ENCODE measurements around the gene ENDOV. TPM values are rescaled to one million over a fixed set of nuclear protein-coding genes. Genes with fewer than 3 reads are reported as not detected.

Gene ENDOV
- total and polyA plus RNA-seq, 11 donors = 4.2 to 16.2 (median 9.4) TPM

DNA sequence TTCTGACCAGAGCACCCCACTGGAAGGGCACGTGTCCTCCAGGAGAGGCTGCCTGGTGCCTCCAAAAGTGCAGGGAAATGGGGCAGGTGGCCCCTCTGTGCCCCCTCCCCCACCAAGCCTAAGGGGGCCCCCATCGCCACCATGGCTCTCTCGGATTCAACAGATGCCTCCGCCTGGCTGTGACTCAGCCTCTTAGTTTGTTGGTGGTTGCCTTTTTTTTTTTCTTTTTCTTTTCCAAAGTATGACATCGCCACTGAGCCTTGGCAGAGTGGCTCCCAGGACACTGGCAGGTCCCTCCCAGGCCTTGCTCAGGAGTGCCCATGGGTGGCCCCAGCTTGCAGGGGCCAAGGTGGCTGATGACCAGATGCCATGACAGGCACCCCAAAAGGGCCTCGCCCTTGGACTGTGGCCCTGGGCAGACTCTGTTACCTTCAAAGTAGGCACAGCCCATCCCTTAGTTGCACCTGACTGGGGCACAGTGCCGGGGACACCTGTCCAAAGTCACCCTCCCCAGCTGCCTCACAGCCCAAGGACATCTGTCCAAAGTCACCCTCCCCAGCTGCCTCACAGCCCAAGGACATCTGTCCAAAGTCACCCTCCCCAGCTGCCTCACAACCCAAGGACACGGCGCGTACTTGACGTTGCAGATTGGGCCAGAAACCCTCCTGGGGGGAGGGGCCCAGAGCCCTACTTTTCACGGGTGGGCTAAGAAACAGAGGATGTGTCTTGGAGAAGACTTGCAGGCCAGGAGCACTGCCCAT lies 31.9 kb downstream of the ENDOV start:
- DNase-seq (no peak), ATAC-seq (no peak)
- Histone ChIP-seq H3K27me3 (peaks cover 0 to 4% (median 0%) of the 10 kb centered on the region in 9 donors), H3K36me3 (no peaks in the 10 kb centered on the region), H3K27ac (no peak overlapping the region), H3K4me3 (no peak overlapping the region), H3K4me1 (no peaks in the 10 kb centered on the region), H3K9me3 (no peaks in the 10 kb centered on the region)
- 73 to 90% (median 78%) methylated on average over 11 to 12 of the region's 12 CpGs for WGBS, 4 donors
- intact Hi-C loops (cut with DNase I) = no loop called here
- TF ChIP-seq, protein P1, sequence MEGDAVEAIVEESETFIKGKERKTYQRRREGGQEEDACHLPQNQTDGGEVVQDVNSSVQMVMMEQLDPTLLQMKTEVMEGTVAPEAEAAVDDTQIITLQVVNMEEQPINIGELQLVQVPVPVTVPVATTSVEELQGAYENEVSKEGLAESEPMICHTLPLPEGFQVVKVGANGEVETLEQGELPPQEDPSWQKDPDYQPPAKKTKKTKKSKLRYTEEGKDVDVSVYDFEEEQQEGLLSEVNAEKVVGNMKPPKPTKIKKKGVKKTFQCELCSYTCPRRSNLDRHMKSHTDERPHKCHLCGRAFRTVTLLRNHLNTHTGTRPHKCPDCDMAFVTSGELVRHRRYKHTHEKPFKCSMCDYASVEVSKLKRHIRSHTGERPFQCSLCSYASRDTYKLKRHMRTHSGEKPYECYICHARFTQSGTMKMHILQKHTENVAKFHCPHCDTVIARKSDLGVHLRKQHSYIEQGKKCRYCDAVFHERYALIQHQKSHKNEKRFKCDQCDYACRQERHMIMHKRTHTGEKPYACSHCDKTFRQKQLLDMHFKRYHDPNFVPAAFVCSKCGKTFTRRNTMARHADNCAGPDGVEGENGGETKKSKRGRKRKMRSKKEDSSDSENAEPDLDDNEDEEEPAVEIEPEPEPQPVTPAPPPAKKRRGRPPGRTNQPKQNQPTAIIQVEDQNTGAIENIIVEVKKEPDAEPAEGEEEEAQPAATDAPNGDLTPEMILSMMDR (IDR thresholded peaks at IDR 0.05) = no peak
- no peak for TF ChIP-seq POLR2A (IDR thresholded peaks at IDR 0.05)

DNA sequence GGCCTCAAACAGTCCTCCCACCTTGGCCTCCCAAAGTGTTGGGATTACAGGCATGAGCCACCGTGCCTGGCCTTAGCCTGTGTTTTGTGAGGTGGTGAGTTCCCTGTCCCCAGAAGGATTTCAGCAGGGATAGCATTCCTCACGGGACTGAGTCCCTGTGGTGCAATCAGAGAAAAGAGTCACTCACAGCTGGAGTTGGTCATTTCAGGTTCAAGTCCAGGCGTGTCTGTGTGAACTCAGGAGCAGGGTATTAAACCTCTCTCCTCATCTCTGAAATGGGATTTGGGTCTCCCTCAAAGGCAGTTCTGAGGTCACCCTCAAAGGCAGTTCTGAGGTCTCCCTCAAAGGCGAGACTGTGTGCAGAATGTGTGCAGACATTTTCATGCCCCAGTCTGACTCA lies 32.8 kb downstream of the ENDOV start:
- Histone ChIP-seq H3K27me3 (peaks cover 0 to 4% (median 0%) of the 10 kb centered on the region in 9 donors), H3K36me3 (no peaks in the 10 kb centered on the region), H3K9me3 (no peaks in the 10 kb centered on the region), H3K4me3 (no peak overlapping the region), H3K4me1 (no peaks in the 10 kb centered on the region), H3K27ac (no peak overlapping the region)
- intact Hi-C loops (cut with DNase I) = no loop called here
- ATAC-seq = no peak
- TF ChIP-seq POLR2A (IDR thresholded peaks at IDR 0.05) = no peak
- TF ChIP-seq, protein P1 (IDR thresholded peaks at IDR 0.05) = no peak
- 79 to 87% (median 84%) methylated on average over 4 of the region's 4 CpGs for WGBS, 4 donors
- no peak for DNase-seq

DNA sequence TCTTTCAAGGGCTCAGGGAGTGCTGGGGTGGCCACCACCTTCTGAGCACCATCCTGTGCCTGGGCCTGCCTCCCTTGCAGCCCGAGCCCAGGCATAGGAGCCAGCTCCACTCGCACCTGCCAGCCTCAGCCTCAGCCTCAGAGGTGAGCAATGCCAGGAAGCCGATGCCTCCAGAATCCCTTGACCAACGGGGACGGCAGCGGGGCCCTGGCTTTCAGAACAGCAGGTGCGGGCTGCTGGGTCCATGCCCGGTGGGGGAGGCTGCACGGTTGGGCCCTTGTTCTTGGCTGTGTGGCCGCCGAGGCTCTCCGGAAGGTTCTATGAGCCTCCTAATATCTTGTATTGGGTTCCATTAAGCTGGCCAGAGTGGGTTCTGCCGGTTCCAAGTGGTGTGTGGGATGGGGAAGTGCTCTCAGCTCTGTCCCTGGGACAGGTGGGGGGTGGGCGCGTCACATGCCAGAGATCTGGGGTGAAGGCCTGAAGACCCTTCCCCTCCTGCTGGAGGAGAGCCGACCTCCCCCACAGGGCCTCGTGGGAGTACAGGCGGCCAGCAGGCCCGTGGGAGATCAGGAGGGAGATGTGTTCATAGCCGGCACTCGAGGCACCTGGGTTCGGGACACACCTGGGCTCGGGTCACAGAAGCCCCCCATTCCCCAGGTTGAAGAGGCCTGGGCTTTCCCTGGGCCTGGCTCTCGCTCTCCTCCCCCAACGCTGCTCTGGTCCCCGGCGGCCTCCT lies 34.4 kb downstream of the ENDOV start:
- no peak for ATAC-seq
- intact Hi-C loops (cut with DNase I) = no loop called here
- TF ChIP-seq POLR2A (IDR thresholded peaks at IDR 0.05) = no peak
- TF ChIP-seq, protein P1 (IDR thresholded peaks at IDR 0.05) = no peak
- Histone ChIP-seq H3K27me3 (no peaks in the 10 kb centered on the region), H3K4me3 (no peak overlapping the region), H3K9me3 (no peaks in the 10 kb centered on the region), H3K36me3 (no peaks in the 10 kb centered on the region), H3K27ac (peak overlapping the region in 1 of 12 donors; percentile 58), H3K4me1 (peaks cover 0 to 12% (median 6%) of the 10 kb centered on the region in 12 donors)
- no peak for DNase-seq
- 77 to 88% (median 80%) methylated on average over 19 to 27 of the region's 27 CpGs for WGBS, 4 donors

DNA sequence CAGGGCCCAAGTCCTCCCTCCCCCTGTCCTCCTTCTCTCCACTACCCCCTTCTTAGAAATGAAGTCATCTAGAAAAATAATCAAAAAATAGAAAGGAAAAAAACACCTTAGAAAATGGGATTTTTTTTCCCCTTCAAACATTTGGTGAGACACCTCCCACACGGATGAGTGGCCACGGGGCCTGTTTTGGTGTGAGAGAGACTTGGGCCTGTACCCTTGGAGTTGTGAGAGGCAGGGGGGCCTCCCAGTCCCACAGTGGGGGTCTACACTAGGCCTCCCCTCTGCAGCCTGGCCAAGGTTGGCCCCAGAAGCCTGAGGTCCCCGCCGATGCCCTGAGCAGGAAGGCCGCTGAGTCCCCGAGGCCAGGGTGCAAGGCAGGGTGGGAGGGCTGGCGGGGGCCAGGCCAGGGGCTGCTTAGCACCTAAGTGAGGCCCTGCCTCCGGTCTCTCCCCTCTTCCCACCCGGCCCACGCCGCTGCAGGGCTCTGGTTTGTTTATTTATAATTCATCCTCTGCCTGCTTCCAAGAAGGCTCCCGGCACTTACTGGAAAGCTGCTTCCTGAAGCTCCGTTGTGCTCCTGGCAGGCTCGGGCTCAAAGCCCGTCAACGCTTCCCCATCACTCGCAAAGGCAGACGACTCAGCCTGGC lies 35.1 kb downstream of the ENDOV start:
- 42 to 53% (median 49%) methylated on average over 14 to 18 of the region's 18 CpGs for WGBS, 4 donors
- intact Hi-C loops (cut with DNase I) = no loop called here
- TF ChIP-seq, protein P1 (IDR thresholded peaks at IDR 0.05) = no peak
- TF ChIP-seq POLR2A (IDR thresholded peaks at IDR 0.05) = no peak
- Histone ChIP-seq H3K4me1 (peaks cover 0 to 12% (median 6%) of the 10 kb centered on the region in 12 donors), H3K27me3 (no peaks in the 10 kb centered on the region), H3K4me3 (no peak overlapping the region), H3K36me3 (no peaks in the 10 kb centered on the region), H3K9me3 (no peaks in the 10 kb centered on the region), H3K27ac (peak overlapping the region in 1 of 12 donors; percentile 58)
- DNase-seq (no peak), ATAC-seq (no peak)
